HG03439 (cell line): ENCODE results near the gene KBTBD12.

Experiments
- ATAC-seq: cut with Tn5 transposase; IDR thresholded peaks from one replicate; pipeline ENCODE4 v1.9.1; 2021; ENCODE audit warnings: mild to moderate bottlenecking, moderate library complexity; ENCODE audit not compliant: unreplicated experiment

Gene KBTBD12

GRCh38 chr3:128009952-128010846 lies 95.2 kb downstream of the KBTBD12 start:
- ATAC-seq, result no peak

DNA sequence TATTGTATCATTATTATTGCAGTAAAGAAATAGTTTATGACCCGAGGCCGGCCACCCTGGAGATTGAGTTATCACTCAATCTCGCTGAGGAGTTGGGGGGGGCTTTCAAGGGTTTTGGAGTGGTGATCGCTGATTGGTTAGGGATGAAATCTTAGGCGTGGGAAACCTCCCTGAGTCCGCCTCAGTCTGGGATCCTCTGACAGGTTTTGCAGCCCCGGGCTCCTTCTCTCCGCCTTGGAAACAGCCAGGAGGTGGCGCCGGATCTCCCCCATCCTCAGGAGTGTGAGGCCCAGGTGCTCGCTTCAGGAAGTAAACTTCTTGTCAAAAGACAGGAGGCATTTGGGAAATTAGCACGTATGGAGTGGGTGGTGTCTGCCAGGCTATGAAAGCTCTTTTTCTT lies 96.1 kb downstream of the KBTBD12 start:
- no peak for ATAC-seq

DNA sequence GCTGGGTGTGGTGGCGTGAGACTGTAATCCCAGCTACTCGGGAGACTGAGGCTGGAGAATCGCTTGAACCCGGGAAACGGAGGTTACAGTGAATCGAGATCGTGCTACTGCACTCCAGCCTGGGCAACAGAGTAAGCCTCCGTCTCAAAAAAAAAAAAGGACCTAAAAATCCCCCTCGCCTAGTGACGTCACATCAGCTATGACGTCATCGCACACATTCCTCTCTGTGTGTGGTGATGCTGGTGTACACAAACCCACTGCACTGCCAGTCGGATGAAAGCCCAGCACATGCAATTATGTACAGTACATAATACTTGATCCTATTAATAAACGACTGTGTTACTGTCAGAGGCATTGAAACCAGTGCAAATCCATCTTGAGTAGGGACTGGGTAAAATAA lies 97.0 kb downstream of the KBTBD12 start:
- no peak for ATAC-seq

GRCh38 chr3:128014548-128014947 lies 99.5 kb downstream of the KBTBD12 start:
- ATAC-seq, result no peak

- no peak for ATAC-seq
These were observed 101.5 kb downstream of the KBTBD12 start for GRCh38 chr3:128016502-128016901.

- ATAC-seq, result no peak
These were observed 106.8 kb downstream of the KBTBD12 start for GRCh38 chr3:128021768-128022372.

DNA sequence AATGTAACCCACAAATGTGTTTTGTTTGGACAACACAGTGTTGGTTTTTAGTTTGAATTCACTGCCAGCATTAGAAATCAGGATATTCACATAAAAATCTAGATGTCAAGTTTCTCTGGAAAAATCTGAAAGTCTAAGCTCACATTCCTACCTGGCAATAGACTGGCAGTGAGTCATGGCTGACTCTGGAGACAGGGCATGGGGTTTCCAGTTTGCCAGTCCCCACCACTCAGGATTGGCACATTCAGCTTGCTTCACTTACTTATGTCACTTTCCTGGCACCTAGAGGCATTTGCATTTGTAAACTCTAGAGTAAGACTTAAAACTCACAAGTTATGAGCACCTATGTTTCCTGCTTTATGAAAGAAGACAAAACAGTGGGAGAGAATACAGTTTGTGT lies 118.1 kb downstream of the KBTBD12 start:
- no peak for ATAC-seq

GRCh38 chr3:128036119-128036518 lies 121.1 kb downstream of the KBTBD12 start:
- no peak for ATAC-seq
